ENCODE data around the gene KCNK7.

- TF ChIP-seq CTCF (IDR thresholded peaks at IDR 0.05) (no peak), POLR2A (IDR thresholded peaks at IDR 0.05) (no peak)
Observed at GRCh38 chr11:65609665-65610064, 14.1 kb upstream of the KCNK7 start.

Measured in thyroid gland (tissue), 4 donors.